Fibroblast of mammary gland (primary cell): ENCODE measurements around the gene HS3ST6.
"Not testable (repeated sequence)": the region's sequence is repeated elsewhere in the genome, so short reads cannot be mapped to it uniquely, and the experiment has no call there.

ENCODE experiments used
- DNase-seq: peaks from one replicate; pipeline ENCODE4 v3.0.0-alpha.2; 2010; ENCODE audit warnings: low read depth
- H3K4me3 ChIP-seq: 2 replicates; pipeline ENCODE4 v1.5.1; 2011; ENCODE audit warnings: low read depth, mild to moderate bottlenecking, low read length, moderate library complexity; ENCODE audit not compliant: control insufficient read depth
- TF ChIP-seq, protein P1 (sequence below): conservative IDR thresholded peaks from 2 replicates; pipeline ENCODE4 v1.5.1; 2011; ENCODE audit warnings: low read depth, low read length, inconsistent platforms; ENCODE audit not compliant: control insufficient read depth, insufficient read depth

The HS3ST6 gene

GRCh38 chr16:1961651-1962067 lies 43.4 kb upstream of the HS3ST6 start:
- no peak overlapping the region for H3K4me3 ChIP-seq
- DNase-seq, result no peak
- TF ChIP-seq, protein P1, sequence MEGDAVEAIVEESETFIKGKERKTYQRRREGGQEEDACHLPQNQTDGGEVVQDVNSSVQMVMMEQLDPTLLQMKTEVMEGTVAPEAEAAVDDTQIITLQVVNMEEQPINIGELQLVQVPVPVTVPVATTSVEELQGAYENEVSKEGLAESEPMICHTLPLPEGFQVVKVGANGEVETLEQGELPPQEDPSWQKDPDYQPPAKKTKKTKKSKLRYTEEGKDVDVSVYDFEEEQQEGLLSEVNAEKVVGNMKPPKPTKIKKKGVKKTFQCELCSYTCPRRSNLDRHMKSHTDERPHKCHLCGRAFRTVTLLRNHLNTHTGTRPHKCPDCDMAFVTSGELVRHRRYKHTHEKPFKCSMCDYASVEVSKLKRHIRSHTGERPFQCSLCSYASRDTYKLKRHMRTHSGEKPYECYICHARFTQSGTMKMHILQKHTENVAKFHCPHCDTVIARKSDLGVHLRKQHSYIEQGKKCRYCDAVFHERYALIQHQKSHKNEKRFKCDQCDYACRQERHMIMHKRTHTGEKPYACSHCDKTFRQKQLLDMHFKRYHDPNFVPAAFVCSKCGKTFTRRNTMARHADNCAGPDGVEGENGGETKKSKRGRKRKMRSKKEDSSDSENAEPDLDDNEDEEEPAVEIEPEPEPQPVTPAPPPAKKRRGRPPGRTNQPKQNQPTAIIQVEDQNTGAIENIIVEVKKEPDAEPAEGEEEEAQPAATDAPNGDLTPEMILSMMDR, result no peak

DNA sequence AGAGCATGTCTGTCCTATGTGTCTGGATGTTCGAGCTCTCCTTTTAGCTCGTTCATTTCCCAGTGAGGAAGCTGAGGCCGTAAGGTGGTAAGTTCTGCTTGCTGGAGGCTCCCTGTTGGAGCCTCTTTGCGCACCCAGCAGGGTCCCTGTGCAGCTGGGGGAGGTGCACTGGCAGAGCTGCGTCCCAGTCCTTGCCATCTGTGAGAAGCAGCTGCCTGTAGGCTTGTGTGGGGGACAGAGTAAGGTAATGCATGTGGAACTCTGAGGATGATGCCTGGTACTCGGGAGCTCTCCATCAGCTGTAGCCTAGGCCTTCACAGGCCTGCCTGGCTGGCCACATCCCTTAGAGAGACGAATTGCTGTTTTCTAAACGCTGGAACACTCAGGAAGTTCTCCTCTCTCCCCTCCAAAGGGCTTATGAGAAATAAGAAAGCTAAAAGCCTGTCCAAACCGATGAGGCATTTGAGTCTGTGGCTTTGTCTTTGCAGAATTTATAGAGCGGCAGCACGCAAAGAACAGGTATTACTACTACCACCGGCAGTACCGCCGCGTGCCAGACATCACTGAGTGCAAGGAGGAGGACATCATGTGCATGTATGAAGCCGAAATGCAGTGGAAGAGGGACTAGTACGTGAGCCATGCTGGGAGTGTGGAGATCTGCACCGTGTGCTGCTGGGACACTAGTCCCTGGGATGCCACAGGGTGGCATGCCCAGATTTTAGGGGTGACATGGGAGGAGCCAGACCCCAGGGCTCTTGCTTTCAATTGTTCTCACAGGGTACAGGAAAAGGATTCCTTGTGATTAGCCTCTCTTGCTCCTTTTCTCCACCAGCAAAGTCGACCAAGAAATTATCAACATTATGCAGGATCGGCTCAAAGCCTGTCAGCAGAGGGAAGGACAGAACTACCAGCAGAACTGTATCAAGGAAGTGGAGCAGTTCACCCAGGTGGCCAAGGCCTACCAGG lies 42.7 kb upstream of the HS3ST6 start:
- H3K4me3 ChIP-seq, result peak overlapping the region; percentile 79
- peak; percentile 65 for DNase-seq

DNA sequence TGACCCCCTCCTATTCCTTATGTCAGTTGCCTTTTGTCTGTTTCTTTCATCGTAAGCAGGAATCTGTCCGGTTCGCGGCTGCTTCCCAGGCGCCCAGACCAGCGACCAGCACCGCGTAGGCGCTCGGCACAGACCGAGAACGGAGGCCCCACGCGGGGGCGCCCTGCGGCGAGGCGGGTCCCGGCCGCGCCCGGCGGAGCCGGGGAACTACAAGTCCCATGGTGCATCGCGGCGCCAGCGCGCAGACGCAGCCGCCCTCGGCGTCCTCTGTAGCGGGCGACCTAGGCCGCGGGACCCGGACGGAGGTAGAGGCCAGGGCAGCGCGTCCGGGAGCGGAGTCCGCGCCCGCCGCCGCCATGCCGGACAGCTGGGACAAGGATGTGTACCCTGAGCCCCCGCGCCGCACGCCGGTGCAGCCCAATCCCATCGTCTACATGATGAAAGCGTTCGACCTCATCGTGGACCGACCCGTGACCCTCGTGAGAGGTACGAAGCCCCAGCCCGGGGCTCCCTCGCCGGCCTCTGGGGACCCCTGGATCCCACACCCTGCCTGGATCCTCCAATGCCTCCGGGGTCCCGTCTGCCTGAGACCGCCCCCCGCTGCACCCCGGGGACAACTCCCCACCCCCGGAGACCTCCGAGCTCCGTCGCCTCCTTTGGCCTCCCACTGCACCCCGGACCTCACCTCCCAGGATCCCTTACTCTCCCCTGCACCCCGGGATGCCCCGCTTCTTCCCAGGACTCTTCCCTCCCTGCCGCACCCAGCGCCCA lies 41.2 kb upstream of the HS3ST6 start, which contains the start of gene NDUFB10:
TSS of gene NDUFB10 (plus strand) at position 270 of the 771 bp plus-strand sequence. CDS start at position 357, 87 bp downstream.
- peak within 1 kb of the TSS; percentile 79 for H3K4me3 ChIP-seq
- TF ChIP-seq, protein P1, result no peak
- peak; percentile 91 for DNase-seq

More for the DNA sequence above, 42.7 kb upstream of the HS3ST6 start:
- TF ChIP-seq, protein P1, result no peak

GRCh38 chr16:1958715-1959268 lies 40.6 kb upstream of the HS3ST6 start:
- TF ChIP-seq, protein P1, result no peak
- no peak for DNase-seq
- H3K4me3 ChIP-seq, result peak overlapping the region; percentile 27

GRCh38 chr16:1958143-1958491 lies 39.9 kb upstream of the HS3ST6 start:
- DNase-seq, H3K4me3 ChIP-seq: not testable (repeated sequence)

GRCh38 chr16:1957434-1958142 lies 39.4 kb upstream of the HS3ST6 start:
- not testable (repeated sequence) for DNase-seq, H3K4me3 ChIP-seq

DNA sequence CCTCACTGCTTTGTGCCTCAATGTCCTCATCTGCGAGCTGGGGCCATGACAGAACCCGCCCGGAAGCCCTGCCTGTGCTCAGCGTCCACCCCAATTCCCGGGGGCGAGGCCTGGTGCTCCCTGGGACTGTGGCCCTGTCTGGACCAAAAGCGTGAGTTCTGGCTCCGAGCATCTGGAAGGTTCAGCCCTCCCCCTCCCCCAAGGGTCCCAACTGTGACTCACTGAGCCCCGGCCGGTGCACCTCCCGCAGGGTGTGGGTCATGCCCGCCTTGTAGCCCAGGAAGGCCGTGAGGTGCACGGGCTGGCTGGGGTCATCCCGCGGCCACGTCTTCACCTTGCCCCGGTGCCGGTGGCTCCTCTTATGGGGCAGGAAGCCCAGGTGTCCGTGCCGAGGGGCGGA lies 35.5 kb upstream of the HS3ST6 start:
- H3K4me3 ChIP-seq, result no peak overlapping the region
- TF ChIP-seq, protein P1, result no peak
- no peak for DNase-seq
